CD4-positive, alpha-beta T cell treated with Interleukin-10 for 1 hour (primary cell): ENCODE data around the gene CALHM6.
"Not testable (repeated sequence)": the region's sequence is repeated elsewhere in the genome, so short reads cannot be mapped to it uniquely, and the experiment has no call there.

Experiments
- DNase-seq: peaks from one replicate; pipeline ENCODE4 v3.0.0-alpha.2; 2020

CALHM6 gene

DNA sequence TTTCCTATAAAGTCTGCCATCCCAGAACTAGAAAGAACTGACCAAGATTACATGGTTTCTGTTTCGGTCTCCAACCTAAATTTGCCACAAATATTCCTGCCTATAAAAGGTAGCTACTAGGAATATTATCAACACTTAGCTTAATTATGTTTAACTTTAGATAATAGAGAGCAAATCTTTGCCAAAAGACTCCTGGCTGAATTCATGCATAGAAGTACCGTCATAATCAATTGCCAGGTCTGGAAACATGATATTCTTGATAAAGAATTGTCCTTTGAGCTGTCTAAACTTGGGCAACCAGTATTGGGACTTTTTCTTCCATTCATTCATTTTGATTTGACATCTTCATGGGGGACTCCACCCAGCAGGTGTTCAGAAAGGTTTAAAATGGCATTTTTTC, 22.4 kb downstream of the CALHM6 start:
- no peak for DNase-seq

DNA sequence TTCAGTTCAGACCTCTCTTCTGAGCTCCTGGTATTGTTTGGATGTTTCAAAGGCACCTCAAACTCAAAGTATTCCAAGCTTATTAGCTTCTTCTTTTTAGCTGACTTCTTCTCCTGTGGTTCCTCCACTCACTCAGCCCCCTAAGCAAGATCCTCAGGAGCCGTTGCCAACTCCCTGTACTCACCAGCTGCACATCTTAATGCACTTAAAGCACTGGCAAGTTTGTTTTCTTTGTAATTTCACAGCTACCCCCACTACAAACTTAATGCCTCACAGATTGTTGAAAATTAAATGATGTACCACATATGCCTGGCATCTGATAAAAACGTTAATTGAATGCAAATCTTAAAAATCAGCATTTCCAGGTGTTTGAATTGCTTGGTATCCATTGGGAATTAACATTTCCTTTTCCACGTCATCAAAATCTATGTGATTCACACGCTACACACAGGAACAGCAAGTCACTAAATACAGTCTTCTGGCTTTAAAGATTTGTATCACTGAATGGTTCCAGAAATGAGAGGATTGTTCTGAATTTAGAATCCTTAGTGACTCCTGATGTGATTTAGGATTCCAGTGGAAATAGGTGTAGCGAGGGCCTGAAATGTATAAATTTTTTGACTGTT, 24.5 kb downstream of the CALHM6 start:
- no peak for DNase-seq

DNA sequence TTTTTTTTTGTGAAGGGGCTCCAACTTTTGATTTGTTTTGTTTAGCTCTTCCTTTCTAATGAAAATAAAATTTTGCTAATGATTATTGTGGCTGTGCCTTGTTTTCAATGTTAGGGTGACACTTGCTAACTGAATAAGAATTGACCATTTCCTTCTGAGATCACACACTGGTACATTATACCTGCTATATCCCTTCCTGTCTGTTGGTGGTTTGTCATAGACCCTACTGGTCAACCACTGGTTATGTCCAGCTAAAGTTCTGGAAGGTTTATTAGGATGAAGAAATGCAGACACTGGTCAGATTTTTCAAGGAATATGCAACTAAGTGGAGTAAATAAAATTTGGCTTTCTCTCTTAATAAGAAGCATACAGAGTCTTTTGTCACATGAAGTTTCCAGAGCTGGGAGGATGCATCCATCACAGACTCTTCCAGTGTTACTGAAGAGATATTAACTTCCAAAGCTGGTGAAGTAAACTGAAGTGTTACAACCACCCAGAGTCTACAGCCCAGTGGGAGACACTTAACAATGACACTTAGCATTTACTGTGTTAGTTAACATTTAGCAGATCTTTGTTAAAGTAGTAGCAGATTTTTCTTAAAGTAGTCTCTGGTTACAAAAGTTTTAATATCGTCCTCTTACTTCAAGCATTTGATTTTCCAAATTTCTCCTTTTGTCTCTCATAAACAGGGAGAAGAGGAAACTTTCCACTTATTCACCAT, 30.6 kb downstream of the CALHM6 start:
- no peak for DNase-seq

DNA sequence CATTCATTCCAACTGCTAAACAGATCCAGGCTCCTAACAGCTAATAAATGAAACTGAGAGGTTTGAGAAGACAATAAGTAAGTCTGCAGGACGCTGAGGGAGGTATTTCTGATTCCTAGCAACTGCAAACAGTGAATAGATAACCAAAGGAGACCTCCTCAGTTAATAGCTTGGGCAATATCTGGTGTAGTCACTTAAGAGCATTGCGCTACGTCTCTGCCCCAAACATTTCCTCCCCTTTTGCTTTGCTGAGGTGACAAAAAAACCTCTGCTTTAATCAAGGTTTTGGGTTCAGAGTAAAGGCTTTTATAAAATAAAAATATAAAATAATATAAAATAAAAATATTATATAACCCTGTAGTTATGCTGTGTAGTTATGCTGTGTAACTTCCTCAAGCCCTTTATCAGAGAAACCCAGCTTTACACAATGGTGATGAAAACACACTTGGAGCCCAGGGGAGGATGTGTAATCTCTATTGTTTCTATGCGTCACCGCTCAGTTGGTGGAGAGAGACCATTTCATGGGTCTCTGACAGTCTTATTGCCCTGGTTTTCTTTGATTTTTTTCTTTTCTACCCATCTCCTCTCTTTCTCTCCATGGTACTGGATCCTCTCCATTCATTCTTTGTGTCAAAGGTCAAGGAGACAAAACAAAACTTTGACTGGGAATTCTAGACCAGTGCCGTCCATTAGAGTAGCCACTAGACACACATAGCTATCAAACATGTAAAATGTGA, 31.3 kb downstream of the CALHM6 start:
- no peak for DNase-seq

DNA sequence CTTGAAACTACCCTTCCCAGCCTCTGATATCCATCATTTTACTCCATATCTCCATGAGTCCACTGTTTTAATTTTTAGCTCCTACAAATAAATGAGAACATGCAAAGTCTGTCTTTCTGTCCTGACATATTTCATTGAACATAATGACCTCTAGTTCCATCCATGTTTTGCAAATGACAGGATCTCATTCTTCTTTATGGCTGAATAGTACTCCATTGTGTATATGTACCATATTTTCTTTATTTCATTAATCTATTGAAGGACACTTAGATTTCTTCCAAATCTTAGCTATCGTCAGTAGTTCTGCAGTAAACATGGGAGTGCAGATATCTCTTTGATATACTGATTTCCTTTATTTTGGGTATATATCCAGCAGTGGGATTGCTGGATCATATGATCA, 34.0 kb downstream of the CALHM6 start:
- not testable (repeated sequence) for DNase-seq

DNA sequence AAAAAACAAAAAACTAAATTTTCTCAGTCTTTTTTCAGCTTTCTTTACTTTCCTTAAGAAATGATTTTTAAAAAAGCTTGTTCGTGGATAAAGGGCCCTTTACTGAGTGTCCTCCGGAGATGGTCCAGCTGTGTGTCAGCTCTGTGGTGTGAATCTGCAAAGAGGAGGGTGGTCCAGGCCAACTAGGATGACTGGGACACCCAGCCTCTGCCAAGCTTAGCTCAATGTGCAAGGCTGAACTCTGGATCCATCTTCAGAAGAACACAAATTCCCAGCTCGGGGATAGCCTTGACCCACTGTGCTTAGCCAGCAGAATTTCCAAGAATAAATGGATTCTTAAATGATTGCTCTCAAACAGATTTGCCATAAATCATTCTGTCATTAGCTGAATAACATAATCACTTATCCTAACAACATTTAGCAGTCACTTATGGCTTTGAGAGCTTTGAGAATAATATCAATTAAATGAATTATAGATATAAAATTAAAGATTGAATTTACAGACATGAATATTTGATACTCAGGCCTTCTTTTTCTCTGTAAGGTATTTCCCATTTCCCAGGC, 36.0 kb downstream of the CALHM6 start:
- no peak for DNase-seq

DNA sequence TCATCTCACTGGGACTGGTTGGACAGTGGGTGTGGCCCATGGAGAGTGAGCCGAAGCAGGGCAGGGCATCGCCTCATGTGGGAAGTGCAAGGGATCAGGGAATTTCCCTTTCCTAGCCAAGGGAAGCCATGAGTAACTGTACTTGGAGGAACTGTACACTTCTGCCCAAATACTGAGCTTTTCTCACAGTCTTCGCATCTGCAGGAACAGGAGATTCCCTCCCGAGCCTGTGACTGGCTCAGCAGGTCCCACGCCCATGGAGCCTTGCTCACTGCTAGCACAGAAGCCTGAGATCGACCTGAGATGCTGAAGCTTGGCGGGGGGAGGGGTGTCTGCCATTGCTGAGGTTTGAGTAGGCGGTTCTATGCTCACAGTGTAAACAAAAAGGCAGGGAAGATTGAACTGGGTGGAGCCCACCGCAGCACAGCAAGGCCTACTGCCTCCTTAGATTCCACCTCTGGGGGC, 39.8 kb downstream of the CALHM6 start:
- DNase-seq: no peak

DNA sequence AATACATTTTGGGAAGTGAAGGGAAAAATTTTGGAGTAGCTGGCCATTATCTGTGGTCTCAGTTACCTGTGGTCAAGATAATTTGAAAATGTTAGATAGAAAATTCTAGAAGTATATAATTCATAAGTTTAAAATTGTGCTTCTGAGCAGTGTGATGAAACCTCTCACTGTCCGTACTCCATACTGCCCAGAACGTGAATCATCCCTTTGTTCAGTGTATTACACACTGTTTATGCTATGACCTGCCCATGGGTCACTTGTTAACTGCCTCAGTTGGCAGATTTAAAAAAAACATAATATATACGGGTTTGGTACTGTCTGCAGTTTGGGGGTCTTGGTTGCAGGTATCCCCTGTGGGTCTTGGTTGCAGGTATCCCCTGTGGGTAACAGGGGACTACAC, 46.1 kb downstream of the CALHM6 start:
- no peak for DNase-seq

DNA sequence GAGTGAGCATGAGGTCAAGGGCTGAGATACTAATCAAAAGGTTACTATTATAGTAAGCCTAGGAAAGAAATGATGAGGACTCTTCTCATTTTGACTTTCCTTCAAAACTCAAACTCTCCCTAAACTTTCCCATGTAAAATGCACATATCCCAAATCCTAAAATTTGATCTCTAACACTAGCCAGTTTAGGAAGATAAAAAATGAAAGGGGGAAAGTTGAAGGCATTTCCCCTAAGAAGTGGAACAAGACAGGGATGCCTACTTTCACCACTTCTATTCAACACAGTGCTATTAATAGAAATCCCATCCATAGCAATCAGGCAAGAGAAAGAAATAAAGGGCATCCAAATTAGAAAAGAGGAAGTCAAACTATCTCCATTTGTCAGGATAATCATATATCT, 47.4 kb downstream of the CALHM6 start:
- DNase-seq: no peak

DNA sequence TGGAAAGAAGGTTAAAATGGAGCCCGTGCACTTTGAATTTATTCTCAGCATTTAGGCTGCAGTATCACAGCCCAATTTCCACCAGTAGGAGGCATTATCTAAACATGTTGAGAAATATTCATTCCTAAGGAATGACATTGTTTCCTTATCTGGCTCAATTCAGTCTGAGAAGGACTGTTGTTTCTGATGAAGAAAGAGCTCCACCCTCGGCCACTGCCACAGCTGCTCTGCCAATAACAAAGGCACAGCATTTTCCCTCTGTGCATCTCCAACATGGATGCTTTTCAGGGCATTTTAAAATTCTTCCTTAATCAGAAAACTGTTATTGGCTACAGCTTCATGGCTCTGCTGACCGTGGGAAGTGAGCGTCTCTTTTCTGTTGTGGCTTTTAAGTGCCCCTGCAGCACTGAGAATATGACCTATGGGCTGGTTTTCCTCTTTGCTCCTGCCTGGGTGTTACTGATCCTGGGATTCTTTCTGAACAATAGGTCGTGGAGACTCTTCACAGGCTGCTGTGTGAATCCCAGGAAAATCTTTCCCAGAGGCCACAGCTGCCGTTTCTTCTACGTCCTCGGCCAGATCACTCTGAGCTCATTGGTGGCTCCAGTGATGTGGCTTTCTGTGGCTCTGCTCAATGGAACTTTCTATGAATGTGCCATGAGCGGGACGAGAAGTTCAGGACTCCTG, 50.4 kb downstream of the CALHM6 start, which contains the start of gene CALHM5:
CALHM5 (plus strand) TSS at position 216 of the 687 bp plus-strand sequence; CDS start at position 274, 58 bp downstream.
- no peak for DNase-seq

DNA sequence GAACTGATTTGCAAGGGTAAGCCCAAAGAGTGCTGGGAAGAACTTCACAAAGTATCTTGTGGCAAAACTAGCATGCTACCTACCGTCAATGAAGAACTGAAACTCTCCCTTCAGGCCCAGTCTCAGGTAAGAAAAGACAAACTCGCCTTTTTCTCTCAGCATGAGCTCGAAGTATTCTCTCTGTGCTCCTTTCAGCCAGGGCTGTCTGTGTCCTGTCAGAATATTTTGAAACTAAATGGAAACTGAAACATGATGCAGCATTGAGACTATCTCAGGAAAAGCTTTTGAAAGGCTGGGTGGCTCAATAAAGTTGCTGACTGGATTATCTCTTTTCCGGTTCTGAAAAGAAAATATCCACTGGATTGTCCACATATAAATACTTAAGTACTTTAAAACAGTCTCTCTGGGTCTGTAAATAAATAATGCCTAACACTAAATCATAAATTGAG, 51.0 kb downstream of the CALHM6 start:
- DNase-seq: no peak

DNA sequence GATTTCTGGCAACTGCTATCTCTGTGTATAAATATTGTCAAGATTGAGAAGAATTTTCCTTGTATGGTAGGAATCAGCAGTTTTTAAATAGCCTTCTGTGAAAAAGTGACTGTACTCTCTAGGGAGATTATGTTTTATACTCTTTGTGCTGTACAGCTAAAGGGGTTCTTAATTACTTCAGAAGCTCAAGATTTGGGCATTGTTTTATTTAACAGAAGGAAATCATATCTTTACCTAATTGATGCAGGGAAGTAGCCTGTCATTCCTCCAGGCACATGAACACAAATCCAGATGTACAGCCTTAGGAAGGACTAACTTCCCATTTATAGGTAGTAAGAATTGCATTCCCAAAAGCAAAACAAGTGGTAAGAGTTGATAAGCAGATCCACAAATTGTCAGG, 51.6 kb downstream of the CALHM6 start:
- no peak for DNase-seq
